ENCODE results near the gene STX3.

GRCh38 chr11:59814021-59814420, 58.8 kb downstream of the STX3 start:
- TF ChIP-seq E2F5 (CRISPR knock-in tag; conservative IDR thresholded peaks at IDR 0.05) (no peak), SOX6 (IDR thresholded peaks at IDR 0.05) (no peak), SOX6 (CRISPR knock-in tag; IDR thresholded peaks at IDR 0.05) (no peak), ZNF367 (CRISPR knock-in tag; IDR thresholded peaks at IDR 0.05; ENCODE audit: borderline replicate concordance) (no peak), ZNF121 (CRISPR knock-in tag; IDR thresholded peaks at IDR 0.05) (no peak), USF2 (IDR thresholded peaks at IDR 0.05; ENCODE audit: low read depth, low read length) (no peak), USF2 (CRISPR knock-in tag; IDR thresholded peaks at IDR 0.05; ENCODE audit: borderline replicate concordance) (no peak), ZNF274 (CRISPR knock-in tag; IDR thresholded peaks at IDR 0.05) (no peak), FOXO1 (CRISPR knock-in tag; IDR thresholded peaks at IDR 0.05) (no peak), RFXAP (CRISPR knock-in tag; IDR thresholded peaks at IDR 0.05; ENCODE audit: borderline replicate concordance) (no peak), CREBL2 (CRISPR knock-in tag; IDR thresholded peaks at IDR 0.05; ENCODE audit: borderline replicate concordance) (no peak), CTCF (CRISPR knock-in tag; IDR thresholded peaks at IDR 0.05) (no peak), BRF2 (CRISPR knock-in tag; IDR thresholded peaks at IDR 0.05) (no peak), FOXA3 (CRISPR knock-in tag; IDR thresholded peaks at IDR 0.05) (no peak)
